Stimulated activated CD4-positive, alpha-beta T cell treated with anti-CD3 and anti-CD28 coated beads, TNF-alpha, amount 100 ng/mL, for 24 hours (primary cell): ENCODE measurements around the gene SLC6A6.
A peak's percentile ranks its signal among the peaks of the same experiment; 100 is the strongest.
"Not testable (repeated sequence)": the region's sequence is repeated elsewhere in the genome, so short reads cannot be mapped to it uniquely, and the experiment has no call there.

Experiments used
- DNase-seq, 3 experiments: peaks; one replicate each; pipeline ENCODE4 v3.0.0-alpha.2; 2020; ENCODE audit warnings: low read depth in 3 of 3

SLC6A6 gene

GRCh38 chr3:14506626-14507304 is 104.4 kb downstream of the SLC6A6 start:
- DNase-seq = no peak

GRCh38 chr3:14507305-14507741 is 104.9 kb downstream of the SLC6A6 start:
- DNase-seq = no peak

- DNase-seq = no peak
These were observed 105.5 kb downstream of the SLC6A6 start for GRCh38 chr3:14507757-14508504.

GRCh38 chr3:14508505-14508819 is 106.1 kb downstream of the SLC6A6 start:
- no peak for DNase-seq

- peak; percentile 51 to 75 (median 56) for DNase-seq
These were observed 106.8 kb downstream of the SLC6A6 start for GRCh38 chr3:14508966-14509795.

- no peak for DNase-seq
These were observed 107.3 kb downstream of the SLC6A6 start for GRCh38 chr3:14509796-14510100.

- no peak for DNase-seq
These were observed 108.6 kb downstream of the SLC6A6 start for GRCh38 chr3:14510838-14511622.

GRCh38 chr3:14511623-14512280 is 109.3 kb downstream of the SLC6A6 start:
- no peak for DNase-seq

GRCh38 chr3:14512281-14512941 is 110.0 kb downstream of the SLC6A6 start:
- DNase-seq = no peak

- DNase-seq = no peak
These were observed 110.5 kb downstream of the SLC6A6 start for GRCh38 chr3:14512942-14513327.

- no peak for DNase-seq
These were observed 111.3 kb downstream of the SLC6A6 start for GRCh38 chr3:14513566-14514322.

- no peak for DNase-seq
These were observed 111.9 kb downstream of the SLC6A6 start for GRCh38 chr3:14514323-14514720.

- not testable (repeated sequence) for DNase-seq
These were observed 113.1 kb downstream of the SLC6A6 start for GRCh38 chr3:14515526-14515925.

GRCh38 chr3:14516738-14517345 is 114.4 kb downstream of the SLC6A6 start:
- DNase-seq = no peak

GRCh38 chr3:14517601-14518431 is 115.4 kb downstream of the SLC6A6 start:
- no peak for DNase-seq

GRCh38 chr3:14518432-14518802 is 116.0 kb downstream of the SLC6A6 start:
- DNase-seq = no peak

- no peak for DNase-seq
These were observed 116.5 kb downstream of the SLC6A6 start for GRCh38 chr3:14518893-14519292.

GRCh38 chr3:14519406-14519805 is 117.0 kb downstream of the SLC6A6 start:
- DNase-seq = no peak

GRCh38 chr3:14520149-14520548 is 117.7 kb downstream of the SLC6A6 start:
- no peak for DNase-seq
